Fibroblast of pulmonary artery (primary cell): Measurements from ENCODE around the gene ADAMTS8.

ENCODE experiments used
- DNase-seq: peaks from one replicate; pipeline ENCODE4 v3.0.0-alpha.2; 2010; ENCODE audit warnings: low read depth
- H3K4me3 ChIP-seq: replicated peaks from 2 replicates; pipeline ENCODE4 v1.5.1; 2011; ENCODE audit warnings: low read depth, mild to moderate bottlenecking, control low read depth, low read length, moderate library complexity
- CTCF ChIP-seq: IDR thresholded peaks from 2 replicates; pipeline ENCODE4 v1.5.1; 2011; ENCODE audit warnings: mild to moderate bottlenecking, control low read depth, low read length, inconsistent platforms; ENCODE audit errors: missing control alignments

The ADAMTS8 gene

GRCh38 chr11:130358398-130358797 lies 70.0 kb downstream of the ADAMTS8 start:
- no peak for DNase-seq
- TF ChIP-seq CTCF: no peak
- no peak overlapping the region for H3K4me3 ChIP-seq
